Measurements from ENCODE around the gene MAML2. TPM values are rescaled to one million over a fixed set of nuclear protein-coding genes. Genes with fewer than 3 reads are reported as not detected.

Gene MAML2
- total RNA-seq, 1 experiment from 2014 or later = 2.7 TPM

DNA sequence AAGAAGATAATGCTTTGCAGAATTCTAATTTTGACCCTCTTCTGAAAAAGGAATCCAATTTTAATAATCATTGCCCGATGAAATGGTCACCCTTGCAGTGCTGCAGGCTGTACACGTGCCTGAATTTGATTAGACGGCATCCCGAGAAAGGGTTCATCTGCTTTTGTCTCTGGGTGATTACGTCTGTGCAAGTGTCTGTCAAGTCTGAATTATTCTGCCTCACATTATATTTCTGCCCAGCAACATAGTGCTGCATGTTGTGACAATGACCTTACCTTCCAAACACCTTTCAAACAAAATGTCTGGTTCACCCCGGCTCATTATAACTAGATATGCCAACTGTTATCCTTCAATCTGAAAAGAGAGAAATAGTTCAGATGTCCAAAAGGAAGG lies 164.1 kb downstream of the MAML2 start:
- Histone ChIP-seq H3K79me1 (ENCODE audit: insufficient read depth, low read depth, low read length, poor library complexity, severe bottlenecking) (no peaks in the 10 kb centered on the region), H3K27me3 (ENCODE audit: insufficient read depth, low read length) (no peaks in the 10 kb centered on the region), H4K8ac (replicated peaks; ENCODE audit: insufficient read length, low read depth, low read length) (no peak overlapping the region), H3K9ac (ENCODE audit: extremely low read depth, insufficient read length, low read length) (no peak overlapping the region), H3K14ac (ENCODE audit: insufficient read depth, low read length) (no peak overlapping the region), H3K56ac (ENCODE audit: insufficient read length, low read depth, low read length) (no peak overlapping the region), H2BK15ac (ENCODE audit: low read depth, low read length) (no peak overlapping the region), H3K23ac (ENCODE audit: insufficient read length, low read depth, low read length) (no peak overlapping the region), H2AFZ (ENCODE audit: low read length) (no peak overlapping the region), H3T11ph (ENCODE audit: low read length) (no peak overlapping the region), H3K4ac (ENCODE audit: low read depth, low read length) (no peak overlapping the region), H2BK20ac (ENCODE audit: low read depth, low read length, poor library complexity, severe bottlenecking) (no peak overlapping the region), H3K79me2 (ENCODE audit: insufficient read depth, low read length) (no peaks in the 10 kb centered on the region), H4K5ac (ENCODE audit: insufficient read length, low read depth, low read length) (no peak overlapping the region), H2BK12ac (ENCODE audit: insufficient read length, low read depth, low read length) (no peak overlapping the region), H3K4me2 (ENCODE audit: insufficient read depth, insufficient read length, low read length) (no peak overlapping the region), H2AK5ac (ENCODE audit: insufficient read length, low read length) (no peak overlapping the region), H2BK120ac (ENCODE audit: low read depth, low read length, poor library complexity, severe bottlenecking) (no peak overlapping the region), H2BK5ac (ENCODE audit: insufficient read length, low read length) (no peak overlapping the region), H3K23me2 (ENCODE audit: insufficient read length, low read depth, low read length, poor library complexity, severe bottlenecking) (no peaks in the 10 kb centered on the region), H3K9me3 (ENCODE audit: control insufficient read depth, low read depth, low read length) (no peaks in the 10 kb centered on the region), H4K91ac (ENCODE audit: insufficient read length, low read depth, low read length) (no peak overlapping the region), H3K18ac (ENCODE audit: insufficient read length, low read depth, low read length) (no peak overlapping the region), H3K27ac (ENCODE audit: insufficient read length, low read depth, low read length) (no peak overlapping the region), H4K20me1 (ENCODE audit: control insufficient read depth, insufficient read depth, insufficient read length) (no peaks in the 10 kb centered on the region), H3K4me1 (ENCODE audit: insufficient read depth, low read length) (peaks cover 10% of the 10 kb centered on the region; the same call in 1 of the 2 replicates)
- Mint-ChIP-seq H3K4me1 (peaks cover 24 to 44% of the 10 kb centered on the region in 2 experiments), H3K4me3 (no peak overlapping the region), H3K27ac (no peak overlapping the region), H3K27me3 (ENCODE audit: low read depth) (no peaks in the 10 kb centered on the region), H3K36me3 (ENCODE audit: insufficient read depth in 1 of 3, low read depth in 3 of 3) (no peaks in the 10 kb centered on the region), H3K9me3 (no peaks in the 10 kb centered on the region)
- WGBS (ENCODE audit: extremely low coverage, insufficient read length, low lambda C conversion rate) = no CpG with 5 or more reads among the region's 6 CpGs
- TF ChIP-seq CTCF (conservative IDR thresholded peaks at IDR 0.05) = no peak
- DNase-seq = no peak
